ENCODE results near the gene NALCN. TPM values are rescaled to one million over a fixed set of nuclear protein-coding genes. Genes with fewer than 3 reads are reported as not detected.

The NALCN gene
- total and polyA plus RNA-seq, 2 experiments from 2014 or later: not detected

DNA sequence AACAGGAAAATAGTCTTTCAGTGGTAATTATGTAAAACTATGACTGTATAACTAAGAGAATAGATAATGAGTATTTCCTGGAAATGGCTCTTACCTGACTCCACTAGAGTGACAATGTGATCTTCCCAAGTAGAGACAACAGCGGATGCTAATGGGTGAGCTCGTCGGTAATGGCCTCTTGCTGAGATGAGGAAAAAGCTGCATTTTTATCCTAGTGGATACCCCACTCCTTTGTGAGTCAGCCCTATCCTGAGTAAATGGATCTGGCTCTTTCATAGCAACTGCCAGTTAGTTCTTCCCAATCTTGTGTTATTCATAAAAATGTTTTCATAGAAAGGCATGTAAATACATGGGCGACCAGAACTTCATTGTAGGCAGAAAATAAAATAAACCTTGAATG is 299.5 kb downstream of the NALCN start:
- no peak overlapping the region for H3K4me3 ChIP-seq

DNA sequence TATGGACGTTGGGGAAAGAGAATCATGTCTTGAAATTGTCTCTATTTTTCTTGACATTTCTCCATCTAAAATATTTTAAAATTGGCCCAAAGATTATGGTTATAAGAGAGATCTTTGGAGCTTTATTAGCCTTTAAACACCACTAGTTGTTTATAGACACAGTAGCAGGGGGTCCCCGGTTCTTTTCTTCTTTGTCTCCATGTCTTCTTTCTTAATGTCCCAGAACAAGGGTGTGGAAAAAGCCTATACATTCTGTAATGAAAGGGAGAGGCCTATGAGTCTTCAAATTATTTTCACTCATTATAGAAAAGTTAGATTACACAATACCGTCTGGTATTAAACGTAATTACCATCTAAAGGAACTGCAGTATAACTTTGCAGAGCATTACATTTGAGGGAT is 300.0 kb downstream of the NALCN start:
- TF ChIP-seq, protein P1, sequence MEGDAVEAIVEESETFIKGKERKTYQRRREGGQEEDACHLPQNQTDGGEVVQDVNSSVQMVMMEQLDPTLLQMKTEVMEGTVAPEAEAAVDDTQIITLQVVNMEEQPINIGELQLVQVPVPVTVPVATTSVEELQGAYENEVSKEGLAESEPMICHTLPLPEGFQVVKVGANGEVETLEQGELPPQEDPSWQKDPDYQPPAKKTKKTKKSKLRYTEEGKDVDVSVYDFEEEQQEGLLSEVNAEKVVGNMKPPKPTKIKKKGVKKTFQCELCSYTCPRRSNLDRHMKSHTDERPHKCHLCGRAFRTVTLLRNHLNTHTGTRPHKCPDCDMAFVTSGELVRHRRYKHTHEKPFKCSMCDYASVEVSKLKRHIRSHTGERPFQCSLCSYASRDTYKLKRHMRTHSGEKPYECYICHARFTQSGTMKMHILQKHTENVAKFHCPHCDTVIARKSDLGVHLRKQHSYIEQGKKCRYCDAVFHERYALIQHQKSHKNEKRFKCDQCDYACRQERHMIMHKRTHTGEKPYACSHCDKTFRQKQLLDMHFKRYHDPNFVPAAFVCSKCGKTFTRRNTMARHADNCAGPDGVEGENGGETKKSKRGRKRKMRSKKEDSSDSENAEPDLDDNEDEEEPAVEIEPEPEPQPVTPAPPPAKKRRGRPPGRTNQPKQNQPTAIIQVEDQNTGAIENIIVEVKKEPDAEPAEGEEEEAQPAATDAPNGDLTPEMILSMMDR (IDR thresholded peaks at IDR 0.05; ENCODE audit: low read depth, low read length): no peak
- H3K4me1 ChIP-seq (ENCODE audit: low read depth): no peaks in the 10 kb centered on the region
- H3K4me3 ChIP-seq: no peak overlapping the region
- no peaks in the 10 kb centered on the region for H3K36me3 ChIP-seq
- H3K27me3 ChIP-seq: no peaks in the 10 kb centered on the region
- no peak overlapping the region for H3K27ac ChIP-seq
- no peaks in the 10 kb centered on the region for H3K9me3 ChIP-seq (ENCODE audit: low read depth)
- DNase-seq (ENCODE audit: low read depth in 1 of 2, low spot score in 1 of 2): no peak

More for the DNA sequence above, 299.5 kb downstream of the NALCN start:
- H3K36me3 ChIP-seq: no peaks in the 10 kb centered on the region
- H3K27me3 ChIP-seq: no peaks in the 10 kb centered on the region
- TF ChIP-seq, protein P1 (IDR thresholded peaks at IDR 0.05; ENCODE audit: low read depth, low read length): no peak
- no peaks in the 10 kb centered on the region for H3K9me3 ChIP-seq (ENCODE audit: low read depth)
- no peak overlapping the region for H3K27ac ChIP-seq
- H3K4me1 ChIP-seq (ENCODE audit: low read depth): no peaks in the 10 kb centered on the region
- DNase-seq (ENCODE audit: low read depth in 1 of 2, low spot score in 1 of 2): no peak

DNA sequence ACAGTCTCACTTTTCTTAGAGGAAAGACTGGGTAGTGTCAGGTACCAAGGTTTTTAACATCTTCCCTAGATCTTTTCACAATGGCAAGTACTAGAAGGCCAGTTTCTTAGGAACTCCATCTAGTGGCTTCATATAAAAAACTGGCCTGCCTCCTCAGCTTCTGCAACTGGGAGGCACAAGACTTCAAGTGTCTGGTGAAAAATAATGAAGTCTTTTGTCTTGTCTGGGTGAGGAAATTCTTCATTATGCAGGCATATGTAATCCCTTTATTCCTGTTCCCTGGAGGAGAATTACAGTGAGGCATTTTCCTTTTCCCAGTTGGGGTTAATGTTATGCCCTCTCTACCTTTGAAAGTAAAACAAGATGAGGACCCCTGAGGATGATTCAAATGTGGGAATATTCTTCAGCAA is 300.5 kb downstream of the NALCN start:
- Histone ChIP-seq H3K36me3 (no peaks in the 10 kb centered on the region), H3K4me1 (ENCODE audit: low read depth) (no peaks in the 10 kb centered on the region), H3K9me3 (ENCODE audit: low read depth) (no peaks in the 10 kb centered on the region), H3K27me3 (no peaks in the 10 kb centered on the region), H3K27ac (no peak overlapping the region), H3K4me3 (no peak overlapping the region)
- TF ChIP-seq, protein P1 (IDR thresholded peaks at IDR 0.05; ENCODE audit: low read depth, low read length): no peak
- no peak for DNase-seq (ENCODE audit: low read depth in 1 of 2, low spot score in 1 of 2)

DNA sequence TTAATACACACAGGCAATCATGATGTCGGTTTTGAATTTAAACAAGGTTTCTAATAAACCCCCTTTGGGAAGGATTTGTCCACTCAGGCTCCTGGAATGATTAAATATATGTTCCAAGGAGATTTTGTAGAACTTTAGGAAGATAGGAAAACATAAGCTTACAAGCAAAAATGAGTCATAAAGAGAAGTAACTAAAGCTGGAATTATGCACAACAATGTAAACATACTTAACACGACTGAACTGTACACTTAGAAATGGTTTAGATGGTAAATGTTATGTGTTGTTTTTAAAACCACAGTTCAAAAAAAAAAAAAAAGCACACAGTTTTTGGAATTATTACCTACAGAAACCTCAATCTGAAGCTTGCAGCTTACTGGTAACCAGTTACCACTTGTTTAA is 304.4 kb downstream of the NALCN start:
- H3K4me1 ChIP-seq (ENCODE audit: low read depth): no peaks in the 10 kb centered on the region
- TF ChIP-seq, protein P1 (IDR thresholded peaks at IDR 0.05; ENCODE audit: low read depth, low read length): no peak
- H3K27ac ChIP-seq: no peak overlapping the region
- no peaks in the 10 kb centered on the region for H3K36me3 ChIP-seq
- H3K9me3 ChIP-seq (ENCODE audit: low read depth): no peaks in the 10 kb centered on the region
- no peaks in the 10 kb centered on the region for H3K27me3 ChIP-seq
- DNase-seq (ENCODE audit: low read depth in 1 of 2, low spot score in 1 of 2): no peak
- no peak overlapping the region for H3K4me3 ChIP-seq

DNA sequence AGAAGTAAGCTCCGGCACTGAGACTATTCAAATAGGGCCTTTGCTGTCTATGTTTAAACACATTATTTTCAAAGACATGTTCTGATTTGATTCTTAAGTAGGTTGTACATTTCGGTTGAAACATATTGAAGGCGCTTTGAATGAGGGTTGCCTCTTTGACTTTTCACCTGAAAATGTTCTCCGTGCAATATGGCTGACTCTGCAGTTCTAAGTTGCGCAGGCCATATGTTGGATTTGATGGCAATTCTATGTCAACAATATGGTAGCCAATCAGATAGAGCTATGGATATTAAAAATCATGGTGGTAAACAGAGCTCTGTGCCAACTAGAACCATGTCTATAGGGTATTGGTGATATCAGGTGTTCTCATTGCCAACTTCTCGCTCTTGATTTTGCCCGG is 307.3 kb downstream of the NALCN start:
- TF ChIP-seq, protein P1 (IDR thresholded peaks at IDR 0.05; ENCODE audit: low read depth, low read length): no peak
- Histone ChIP-seq H3K36me3 (no peaks in the 10 kb centered on the region), H3K4me3 (no peak overlapping the region), H3K4me1 (ENCODE audit: low read depth) (no peaks in the 10 kb centered on the region), H3K9me3 (ENCODE audit: low read depth) (no peaks in the 10 kb centered on the region), H3K27me3 (no peaks in the 10 kb centered on the region), H3K27ac (no peak overlapping the region)
- DNase-seq (ENCODE audit: low read depth in 1 of 2, low spot score in 1 of 2): no peak

DNA sequence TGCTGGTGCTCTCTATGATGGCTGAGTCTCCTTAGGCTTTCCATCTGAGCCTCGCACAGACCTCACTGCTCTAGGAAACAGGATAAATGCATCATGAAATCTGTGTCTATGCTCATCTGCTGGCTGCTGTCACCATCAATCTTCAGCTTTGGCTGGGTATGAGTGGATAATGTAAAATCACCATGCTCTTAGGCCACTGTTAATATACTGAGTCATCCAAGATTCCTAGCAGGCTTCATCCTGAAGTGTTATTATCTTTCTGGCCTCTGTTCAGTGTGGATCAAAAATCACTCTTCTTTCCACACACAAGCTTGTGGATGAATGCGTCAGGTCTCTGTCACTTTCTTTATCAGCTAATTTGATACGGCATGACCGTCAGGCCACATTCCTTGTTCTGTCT is 317.4 kb downstream of the NALCN start:
- Histone ChIP-seq H3K36me3 (no peaks in the 10 kb centered on the region), H3K4me1 (ENCODE audit: low read depth) (no peaks in the 10 kb centered on the region), H3K9me3 (ENCODE audit: low read depth) (no peaks in the 10 kb centered on the region), H3K4me3 (no peak overlapping the region), H3K27ac (no peak overlapping the region), H3K27me3 (no peaks in the 10 kb centered on the region)
- TF ChIP-seq, protein P1 (IDR thresholded peaks at IDR 0.05; ENCODE audit: low read depth, low read length): no peak
- DNase-seq (ENCODE audit: low read depth in 1 of 2, low spot score in 1 of 2): no peak
